Adrenal gland (tissue), 5 donors: ENCODE measurements around the gene ARHGAP12.

Source experiments
- CTCF ChIP-seq, 6 experiments: fragments of 450-650 bp in 4 of 6; fragments of 200-600 bp in 2 of 6; sonication (generic) in 1 of 6; IDR thresholded peaks; 1 replicate in 5 of 6; 2 replicates in 1 of 6; pipeline versions ENCODE4 v1.5.1 to v1.8.0; 2016 to 2021; ENCODE audit warnings: antibody characterized with exemption in 6 of 6, mild to moderate bottlenecking in 2 of 6, moderate library complexity in 1 of 6
- POLR2A ChIP-seq, 2 donors: fragments of 450-650 bp; IDR thresholded peaks; one replicate each; pipeline ENCODE4 v1.6.1; 2017; ENCODE audit warnings: antibody characterized with exemption in 2 of 2, mild to moderate bottlenecking in 2 of 2, moderate library complexity in 1 of 2
- donor health status: DM: no; HTN: no; CAD: no.

GRCh38 chr10:31937371-31937770 is 8.7 kb upstream of the ARHGAP12 start:
- TF ChIP-seq POLR2A (IDR thresholded peaks at IDR 0.05) (no peak), CTCF (IDR thresholded peaks at IDR 0.05) (no peak)
